K562 (cell line): Measurements from ENCODE around the gene SNRNP70. TPM values are rescaled to one million over a fixed set of nuclear protein-coding genes. Genes with fewer than 3 reads are reported as not detected.
A peak's percentile ranks its signal among the peaks of the same experiment; 100 is the strongest.

Experiments used
- ATAC-seq: fragments of 200-7000 bp; cut with Tn5 transposase; 3 replicates; pipeline ENCODE4 v1.9.1; 2020; ENCODE audit warnings: moderate library complexity
- BruUV-seq: library from RNA; stranded (reverse); fragments of 400-500 nt; replicated peaks from 2 replicates; lab custom pipeline; 2021; lab: Mats Ljungman, UMichigan
- CTCF ChIA-PET: fragments of 300-600 bp; formaldehyde crosslinking; extraction: SDS; loops from one replicate; lab custom pipeline; 2021; ENCODE audit warnings: low intra/inter-chr PET ratio; lab: Yijun Ruan, JAX
- POLR2A ChIA-PET: fragments of 300-600, 350-650 bp; sonication (Branson Sonifier 250); formaldehyde crosslinking; extraction: SDS; loops from one replicate; lab custom pipeline; 2021; ENCODE audit warnings: antibody characterized with exemption, inconsistent platforms; lab: Yijun Ruan, JAX
- DNase-seq, 4 experiments: peaks; one replicate each; pipeline versions ENCODE4 v3.0.0 to v3.0.0-alpha.2; 2011 to 2018; ENCODE audit warnings: low spot score in 3 of 4, mixed read lengths in 3 of 4; ENCODE audit errors: extremely low read depth in 1 of 4
- FAIRE-seq: peaks from 2 replicates; lab custom pipeline; 2011; peaks lifted over from hg19 to GRCh38; lab: Jason Lieb, UNC
- H2AFZ ChIP-seq: 2 replicates; pipeline ENCODE4 v1.6.0; 2011; ENCODE audit warnings: low read depth, low read length, control low read depth, inconsistent platforms
- H3K27ac ChIP-seq: fragments of 200-600 bp; 3 replicates; pipeline ENCODE4 v1.8.0; 2011; ENCODE audit warnings: low read depth, mild to moderate bottlenecking, control low read depth, inconsistent platforms, low read length, moderate library complexity, mixed read lengths; ENCODE audit errors: extremely low read depth
- H3K27me3 ChIP-seq, 2 experiments: fragments of 300-600 bp in 1 of 2; 2 replicates in 1 of 2; 3 replicates in 1 of 2; pipeline versions ENCODE4 v1.6.0 to v1.8.0; 2011; ENCODE audit warnings: inconsistent platforms in 2 of 2, low read length in 2 of 2, mild to moderate bottlenecking in 1 of 2, mixed read lengths in 1 of 2, moderate library complexity in 1 of 2; ENCODE audit not compliant: control insufficient read depth in 2 of 2, insufficient read depth in 2 of 2
- H3K36me3 ChIP-seq: fragments of 300-600 bp; 3 replicates; pipeline ENCODE4 v1.8.0; 2011; ENCODE audit warnings: mild to moderate bottlenecking, low read length, inconsistent platforms; ENCODE audit not compliant: control insufficient read depth, insufficient read depth
- H3K4me1 ChIP-seq, 2 experiments: fragments of 200-600 bp in 1 of 2; replicated peaks in 1 of 2; 2 replicates in 1 of 2; 3 replicates in 1 of 2; pipeline versions ENCODE4 v1.5.1 to v1.8.0; 2011; ENCODE audit warnings: inconsistent platforms in 2 of 2, low read length in 2 of 2, mild to moderate bottlenecking in 1 of 2, mixed read lengths in 1 of 2, moderate library complexity in 1 of 2; ENCODE audit not compliant: control insufficient read depth in 2 of 2, insufficient read depth in 2 of 2
- H3K4me2 ChIP-seq: 2 replicates; pipeline ENCODE4 v1.6.1; 2011; ENCODE audit warnings: low read length, control low read depth, inconsistent platforms, mixed read lengths; ENCODE audit not compliant: insufficient read depth
- H3K4me3 ChIP-seq: fragments of 200-600 bp; sonication (generic), shearing (Covaris generic); 2 replicates; pipeline ENCODE4 v1.5.1; 2016; ENCODE audit warnings: control low read depth, inconsistent platforms
- H3K79me2 ChIP-seq: fragments of 200-600 bp; 3 replicates; pipeline ENCODE4 v1.8.0; 2011; ENCODE audit warnings: low read length, inconsistent platforms; ENCODE audit not compliant: control insufficient read depth, insufficient read depth
- H3K9ac ChIP-seq, 2 experiments: 2 replicates each; pipeline versions ENCODE4 v1.6.0 to v1.6.1; 2011; ENCODE audit warnings: low read depth in 2 of 2, low read length in 2 of 2, control low read depth in 1 of 2, inconsistent platforms in 1 of 2, mild to moderate bottlenecking in 1 of 2, mixed read lengths in 1 of 2; ENCODE audit not compliant: insufficient read depth in 1 of 2
- H3K9me1 ChIP-seq: one replicate; pipeline ENCODE4 v1.6.0; 2011; ENCODE audit warnings: inconsistent platforms, mild to moderate bottlenecking, low read length, moderate library complexity; ENCODE audit not compliant: control insufficient read depth, insufficient read depth
- H3K9me3 ChIP-seq: replicated peaks from 2 replicates; pipeline ENCODE4 v1.5.1; 2011; ENCODE audit warnings: low read depth, low read length, inconsistent platforms; ENCODE audit not compliant: control insufficient read depth, insufficient read depth
- H4K20me1 ChIP-seq: replicated peaks from 2 replicates; pipeline ENCODE4 v1.6.1; 2011; ENCODE audit warnings: low read length, inconsistent platforms, mixed read lengths; ENCODE audit not compliant: control insufficient read depth, insufficient read depth
- OTX1 ChIP-seq: fragments of 450-650 bp; formaldehyde crosslinking; IDR thresholded peaks from 2 replicates; pipeline ENCODE4 v1.4.0; 2022; ENCODE audit warnings: mild to moderate bottlenecking
- POLR2G ChIP-seq: fragments of 200-400 bp; formaldehyde crosslinking; IDR thresholded peaks from 2 replicates; pipeline ENCODE4 v1.6.1; 2017; ENCODE audit warnings: low read depth, mild to moderate bottlenecking, antibody characterized with exemption, low read length, moderate library complexity
- RBM22 ChIP-seq: fragments of 200-400 bp; formaldehyde crosslinking; IDR thresholded peaks from 2 replicates; pipeline ENCODE4 v1.6.1; 2018; ENCODE audit warnings: low read length, low read depth; ENCODE audit not compliant: poor library complexity, severe bottlenecking
- ZBTB33 ChIP-seq: sonication (generic); formaldehyde crosslinking; IDR thresholded peaks from 2 replicates; pipeline ENCODE4 v1.8.1; 2023; ENCODE audit warnings: mild to moderate bottlenecking, missing genetic modification reagents
- WGBS: fragments of 100-300 bp; shearing (Covaris generic); methylation state at CpG from one replicate; pipeline ENCODE4 v1.1.6; 2016; ENCODE audit warnings: low coverage, mixed read lengths; ENCODE audit not compliant: insufficient coverage; ENCODE audit errors: missing lambda C conversion rate; 5-methylcytosine and 5-hydroxymethylcytosine counted together
- in situ Hi-C: fragments of 300-500 bp; cut with MboI; formaldehyde crosslinking; loops from 4 replicates; pipeline ENCODE4 v1.15.0; 2018; ENCODE audit warnings: inconsistent platforms, mixed read lengths
- intact Hi-C: fragments of 100-400 bp; cut with micrococcal nuclease; formaldehyde crosslinking; loops from 2 replicates; pipeline ENCODE4 v1.14.2; 2022
- polyA plus RNA-seq, 8 experiments: library from polyadenylated mRNA; depleted of rRNA in 4 of 8; stranded (reverse) in 5 of 8; unstranded in 3 of 8; fragments of >200 nt; fragmentation: Nextera tagmentation in 2 of 8; fragmentation: Illumina TruSeq in 1 of 8; extraction: Ambion mirVana in 2 of 8; extraction: Trizol in 1 of 8; gene quantifications; 2 replicates each; pipeline versions ENCODE4 v1.2.1 to v1.2.3, GENCODE V29; 2011 to 2014; ENCODE audit warnings: inconsistent platforms in 1 of 8, missing spikeins in 1 of 8
- total RNA-seq, 7 experiments: library from RNA; depleted of rRNA in 6 of 7; stranded (reverse); fragments of >200 nt in 6 of 7; fragmentation: Illumina TruSeq in 2 of 7; extraction: Trizol in 2 of 7; gene quantifications; 2 replicates each; pipeline versions ENCODE4 v1.2.1 to v1.2.3, GENCODE V29; 2011 to 2021; ENCODE audit warnings: low replicate concordance in 1 of 7

The SNRNP70 gene
- total and polyA plus RNA-seq, 9 of the 15 experiments (the other 6 are each of a cell fraction or from before 2014, with no cell fraction given) = 2.8 to 496 (median 136) TPM

DNA sequence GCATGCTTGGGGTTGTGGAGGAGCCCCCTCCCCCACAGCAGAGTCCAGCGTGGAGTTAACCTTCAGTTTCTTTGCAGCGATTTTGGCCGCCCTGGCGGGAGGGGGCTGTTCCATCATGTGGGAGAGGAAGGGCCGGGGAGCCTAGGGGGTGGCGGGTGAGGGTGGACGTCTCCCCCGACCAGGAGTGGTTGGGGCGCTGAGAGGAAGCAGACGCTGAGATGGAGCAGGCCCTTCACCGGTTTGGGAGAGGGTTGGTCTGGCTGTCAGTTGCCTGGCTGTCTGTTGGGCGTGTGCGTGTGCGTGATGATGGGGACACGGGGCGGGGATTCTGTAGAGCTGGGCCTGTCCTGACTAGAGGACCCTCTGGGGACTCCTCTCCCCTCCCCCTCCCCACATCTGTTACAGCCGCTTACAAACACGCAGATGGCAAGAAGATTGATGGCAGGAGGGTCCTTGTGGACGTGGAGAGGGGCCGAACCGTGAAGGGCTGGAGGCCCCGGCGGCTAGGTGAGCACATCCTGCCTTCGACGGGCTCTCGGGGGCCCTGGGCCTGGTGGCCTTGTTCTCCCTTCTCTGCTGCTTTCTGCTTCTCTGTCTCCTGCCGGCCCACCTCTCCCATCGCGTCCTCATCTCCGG, 19.1 kb downstream of the SNRNP70 start:
- H3K79me2 ChIP-seq = peaks cover 18% of the 10 kb centered on the region

More for the DNA sequence above, 19.1 kb downstream of the SNRNP70 start:
- Histone ChIP-seq H3K9me1 (peaks cover 11% of the 10 kb centered on the region), H2AFZ (no peak overlapping the region), H3K4me2 (no peak overlapping the region), H3K27me3 (no peaks in the 10 kb centered on the region), H4K20me1 (peaks cover 17% of the 10 kb centered on the region), H3K9ac (peak overlapping the region in 1 of 2 experiments; percentile 36; a peak in 1 of 4 replicates), H3K36me3 (peaks cover 98% of the 10 kb centered on the region), H3K4me1 (peaks cover 0 to 48% of the 10 kb centered on the region in 2 experiments; a peak in 3 of 5 replicates), H3K4me3 (no peak overlapping the region), H3K27ac (no peak overlapping the region), H3K9me3 (no peaks in the 10 kb centered on the region)
- no TSS peak for BruUV-seq
- ChIA-PET CTCF (no interaction called here), POLR2A (interaction anchor here (1.5 to 2.6 kb wide), 4 partner anchors 9 to 15 kb away, joined by 3 to 20 read pairs (median 10); partner anchors contain the start of gene LIN7B)
- DNase-seq (peak in 1 of 4 experiments; percentile 35), ATAC-seq (no peak), FAIRE-seq (no peak)
- in situ Hi-C loops = no loop called here
- peak; percentile 69 for TF ChIP-seq POLR2G
- TF ChIP-seq RBM22 = peak; percentile 84
- TF ChIP-seq ZBTB33 (CRISPR knock-in tag) = peak; percentile 59; the same call in 1 of the 2 replicates
- no peak for TF ChIP-seq OTX1 (CRISPR knock-in tag)
- intact Hi-C loops = no loop called here
- WGBS = 90% methylated on average over 20 of the region's 30 CpGs
